ENCODE data around the gene NLRC5.

NLRC5 gene

GRCh38 chr16:57007050-57007449 is 17.7 kb downstream of the NLRC5 start:
- Histone ChIP-seq H3K4me3 (no peak overlapping the region), H3K27me3 (ENCODE audit: low read depth) (no peaks in the 10 kb centered on the region), H3K36me3 (replicated peaks) (no peaks in the 10 kb centered on the region), H3K9me3 (no peaks in the 10 kb centered on the region), H3K4me1 (peaks cover 4% of the 10 kb centered on the region; the same call in 1 of the 2 replicates)
- in situ Hi-C loops (cut with MboI; ENCODE audit: low sequenced_read_pairs) = no loop called here
- no peak for DNase-seq (ENCODE audit: low spot score in 2 of 2)

DNA sequence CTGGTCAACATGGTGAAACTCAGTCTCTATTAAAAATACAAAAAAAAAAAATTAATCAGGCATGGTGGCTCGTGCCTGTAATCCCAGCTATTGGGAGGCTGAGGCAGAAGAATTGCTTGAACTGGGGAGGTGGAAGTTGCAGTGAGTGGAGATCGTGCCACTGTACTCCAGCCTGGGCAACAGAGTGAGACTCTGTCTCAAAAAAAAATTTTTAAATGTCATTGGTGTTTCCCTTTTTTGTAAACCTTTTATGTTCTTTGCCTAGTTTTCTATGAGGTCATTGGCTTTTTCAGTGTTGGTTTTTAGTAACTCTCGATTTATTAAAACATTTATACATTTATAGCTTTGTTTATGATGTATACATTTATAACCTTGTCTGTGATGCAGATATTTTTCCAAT is 18.2 kb downstream of the NLRC5 start:
- no peak overlapping the region for H3K4me3 ChIP-seq
- no peaks in the 10 kb centered on the region for H3K9me3 ChIP-seq
- H3K36me3 ChIP-seq (replicated peaks) = no peaks in the 10 kb centered on the region
- H3K4me1 ChIP-seq = peaks cover 4% of the 10 kb centered on the region; the same call in 1 of the 2 replicates
- in situ Hi-C loops (cut with MboI; ENCODE audit: low sequenced_read_pairs) = no loop called here
- DNase-seq (ENCODE audit: low spot score in 2 of 2) = no peak
- H3K27me3 ChIP-seq (ENCODE audit: low read depth) = no peaks in the 10 kb centered on the region

GRCh38 chr16:57008440-57008839 is 19.1 kb downstream of the NLRC5 start:
- Histone ChIP-seq H3K36me3 (replicated peaks) (no peaks in the 10 kb centered on the region), H3K4me1 (peaks cover 4% of the 10 kb centered on the region; the same call in 1 of the 2 replicates), H3K9me3 (no peaks in the 10 kb centered on the region), H3K4me3 (no peak overlapping the region), H3K27me3 (ENCODE audit: low read depth) (no peaks in the 10 kb centered on the region)
- no peak for DNase-seq (ENCODE audit: low spot score in 2 of 2)
- in situ Hi-C loops (cut with MboI; ENCODE audit: low sequenced_read_pairs) = no loop called here

DNA sequence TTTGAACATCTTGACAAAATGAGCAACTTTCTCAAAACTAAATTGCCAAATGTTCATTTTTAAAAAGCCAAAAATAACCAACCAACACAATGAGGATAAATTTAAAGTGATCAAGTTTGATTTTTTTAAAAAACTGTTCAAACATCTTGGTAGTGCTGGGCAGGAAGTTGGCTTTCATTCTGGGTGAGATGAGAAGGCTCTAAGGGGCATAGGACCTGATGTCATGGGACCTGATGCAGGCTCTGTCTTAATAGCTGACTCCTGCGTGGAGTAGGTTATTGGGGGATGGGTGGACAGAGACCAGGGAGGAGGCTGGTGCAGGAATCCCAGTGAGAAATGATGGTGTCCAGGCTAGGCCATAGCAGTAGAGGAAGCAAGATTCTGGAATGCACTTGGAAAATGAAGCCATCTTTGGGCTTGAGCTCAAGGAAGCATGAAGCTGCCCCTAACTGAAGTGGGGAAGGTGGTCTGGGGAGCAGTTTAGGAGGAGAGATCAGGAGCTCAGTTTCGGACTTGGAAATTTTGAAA is 20.4 kb downstream of the NLRC5 start:
- Histone ChIP-seq H3K9me3 (no peaks in the 10 kb centered on the region), H3K4me1 (peaks cover 4% of the 10 kb centered on the region; the same call in 1 of the 2 replicates), H3K4me3 (no peak overlapping the region), H3K36me3 (replicated peaks) (no peaks in the 10 kb centered on the region), H3K27me3 (ENCODE audit: low read depth) (no peaks in the 10 kb centered on the region)
- in situ Hi-C loops (cut with MboI; ENCODE audit: low sequenced_read_pairs) = no loop called here
- DNase-seq (ENCODE audit: low spot score in 2 of 2) = no peak

DNA sequence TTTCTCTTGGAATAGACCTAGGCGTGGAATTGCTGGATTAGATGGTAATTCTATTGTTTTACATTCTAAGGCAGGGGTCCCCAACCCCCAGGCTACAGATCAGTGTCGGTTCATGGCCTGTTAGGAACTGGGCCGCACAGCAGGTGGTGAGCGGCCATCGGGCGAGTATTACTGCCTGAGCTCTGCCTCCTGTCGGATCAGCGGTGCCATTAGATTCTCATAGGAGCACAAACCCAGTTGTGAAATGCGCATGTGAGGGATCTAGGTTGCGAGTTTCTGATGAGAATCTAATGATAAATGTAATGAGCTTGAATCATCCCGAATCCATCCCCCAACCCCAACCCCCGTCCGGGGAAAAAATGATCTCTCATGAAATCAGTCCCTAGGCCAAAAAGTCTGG is 23.0 kb downstream of the NLRC5 start:
- no peak for DNase-seq (ENCODE audit: low spot score in 2 of 2)
- in situ Hi-C loops (cut with MboI; ENCODE audit: low sequenced_read_pairs) = no loop called here
- H3K36me3 ChIP-seq (replicated peaks) = no peaks in the 10 kb centered on the region
- no peak overlapping the region for H3K4me3 ChIP-seq
- no peaks in the 10 kb centered on the region for H3K9me3 ChIP-seq
- H3K27me3 ChIP-seq (ENCODE audit: low read depth) = no peaks in the 10 kb centered on the region
- no peaks in the 10 kb centered on the region for H3K4me1 ChIP-seq

DNA sequence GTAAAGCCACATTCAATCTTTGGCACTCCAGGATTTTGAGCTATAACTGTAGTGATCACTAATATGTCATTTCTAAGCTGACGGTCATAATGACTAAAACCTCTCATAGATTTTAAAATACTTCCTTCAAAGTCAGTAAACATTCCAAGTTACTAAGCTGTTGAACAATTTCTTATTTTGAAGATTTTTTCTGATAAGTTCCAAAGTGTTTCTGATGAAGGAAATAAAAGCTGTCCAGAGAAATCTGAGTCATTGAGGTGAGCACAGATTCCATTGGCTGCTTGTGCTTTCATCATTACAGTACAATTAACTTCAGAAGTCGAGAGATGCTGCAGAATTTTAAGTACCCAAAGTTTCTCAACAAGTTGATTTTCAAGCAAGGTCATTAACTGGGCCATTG is 23.9 kb downstream of the NLRC5 start:
- Histone ChIP-seq H3K9me3 (no peaks in the 10 kb centered on the region), H3K4me1 (no peaks in the 10 kb centered on the region), H3K27me3 (ENCODE audit: low read depth) (no peaks in the 10 kb centered on the region), H3K4me3 (no peak overlapping the region), H3K36me3 (replicated peaks) (no peaks in the 10 kb centered on the region)
- DNase-seq (ENCODE audit: low spot score in 2 of 2) = no peak
- in situ Hi-C loops (cut with MboI; ENCODE audit: low sequenced_read_pairs) = no loop called here

- no peak for DNase-seq (ENCODE audit: low spot score in 2 of 2)
Measured at GRCh38 chr16:57013902-57014301, 24.5 kb downstream of the NLRC5 start.

GRCh38 chr16:57016301-57016700 is 26.9 kb downstream of the NLRC5 start:
- Histone ChIP-seq H3K9me3 (no peaks in the 10 kb centered on the region), H3K36me3 (replicated peaks) (no peaks in the 10 kb centered on the region), H3K4me1 (no peaks in the 10 kb centered on the region), H3K27me3 (ENCODE audit: low read depth) (no peaks in the 10 kb centered on the region), H3K4me3 (no peak overlapping the region)
- in situ Hi-C loops (cut with MboI; ENCODE audit: low sequenced_read_pairs) = no loop called here
- DNase-seq (ENCODE audit: low spot score in 2 of 2) = no peak

More at GRCh38 chr16:57013902-57014301, 24.5 kb downstream of the NLRC5 start:
- no peaks in the 10 kb centered on the region for H3K9me3 ChIP-seq
- H3K27me3 ChIP-seq (ENCODE audit: low read depth) = no peaks in the 10 kb centered on the region
- H3K36me3 ChIP-seq (replicated peaks) = no peaks in the 10 kb centered on the region
- H3K4me3 ChIP-seq = no peak overlapping the region
- no peaks in the 10 kb centered on the region for H3K4me1 ChIP-seq
- in situ Hi-C loops (cut with MboI; ENCODE audit: low sequenced_read_pairs) = no loop called here

DNA sequence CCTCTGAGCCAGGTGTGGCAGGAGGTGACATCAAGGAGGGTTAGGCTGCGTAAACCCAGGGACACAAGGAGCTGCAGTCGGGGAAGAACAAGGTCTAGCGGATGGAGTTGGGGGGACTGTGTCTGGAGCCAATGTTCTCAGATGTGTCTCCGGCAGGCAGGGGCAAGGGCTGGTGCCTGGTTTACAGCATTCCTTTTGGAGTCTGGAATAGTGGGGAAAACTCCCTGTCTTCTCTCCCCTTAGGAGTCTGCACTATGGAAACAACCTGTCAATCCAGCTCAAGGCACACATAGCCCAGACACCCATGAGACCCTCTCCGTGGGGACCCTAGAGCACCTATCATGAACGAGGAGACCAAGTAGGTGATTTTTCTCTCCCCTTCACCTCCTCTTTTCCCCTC is 27.5 kb downstream of the NLRC5 start:
- Histone ChIP-seq H3K4me1 (no peaks in the 10 kb centered on the region), H3K4me3 (no peak overlapping the region), H3K9me3 (no peaks in the 10 kb centered on the region), H3K36me3 (replicated peaks) (no peaks in the 10 kb centered on the region), H3K27me3 (ENCODE audit: low read depth) (no peaks in the 10 kb centered on the region)
- in situ Hi-C loops (cut with MboI; ENCODE audit: low sequenced_read_pairs) = no loop called here
- no peak for DNase-seq (ENCODE audit: low spot score in 2 of 2)

- no peak for DNase-seq (ENCODE audit: low spot score in 2 of 2)
- H3K9me3 ChIP-seq = no peaks in the 10 kb centered on the region
- H3K36me3 ChIP-seq (replicated peaks) = no peaks in the 10 kb centered on the region
- in situ Hi-C loops (cut with MboI; ENCODE audit: low sequenced_read_pairs) = no loop called here
- H3K27me3 ChIP-seq (ENCODE audit: low read depth) = no peaks in the 10 kb centered on the region
- H3K4me1 ChIP-seq = no peaks in the 10 kb centered on the region
- H3K4me3 ChIP-seq = no peak overlapping the region
Measured at GRCh38 chr16:57017251-57017650, 27.9 kb downstream of the NLRC5 start.

GRCh38 chr16:57019746-57020145 is 30.4 kb downstream of the NLRC5 start:
- in situ Hi-C loops (cut with MboI; ENCODE audit: low sequenced_read_pairs) = no loop called here
- Histone ChIP-seq H3K9me3 (no peaks in the 10 kb centered on the region), H3K4me1 (no peaks in the 10 kb centered on the region), H3K27me3 (ENCODE audit: low read depth) (no peaks in the 10 kb centered on the region), H3K36me3 (replicated peaks) (no peaks in the 10 kb centered on the region), H3K4me3 (no peak overlapping the region)
- no peak for DNase-seq (ENCODE audit: low spot score in 2 of 2)

DNA sequence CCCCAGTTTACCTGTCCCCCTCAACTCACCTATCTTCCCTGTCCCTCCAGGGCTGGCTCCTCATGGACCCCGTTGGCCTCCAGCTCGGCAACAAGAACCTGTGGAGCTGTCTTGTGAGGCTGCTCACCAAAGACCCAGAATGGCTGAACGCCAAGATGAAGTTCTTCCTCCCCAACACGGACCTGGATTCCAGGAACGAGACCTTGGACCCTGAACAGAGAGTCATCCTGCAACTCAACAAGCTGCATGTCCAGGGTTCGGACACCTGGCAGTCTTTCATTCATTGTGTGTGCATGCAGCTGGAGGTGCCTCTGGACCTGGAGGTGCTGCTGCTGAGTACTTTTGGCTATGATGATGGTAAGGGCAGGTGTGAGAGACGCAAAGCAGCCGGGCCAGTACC is 31.3 kb downstream of the NLRC5 start:
- in situ Hi-C loops (cut with MboI; ENCODE audit: low sequenced_read_pairs) = no loop called here
- no peak overlapping the region for H3K4me3 ChIP-seq
- no peaks in the 10 kb centered on the region for H3K4me1 ChIP-seq
- H3K36me3 ChIP-seq (replicated peaks) = no peaks in the 10 kb centered on the region
- no peaks in the 10 kb centered on the region for H3K9me3 ChIP-seq
- no peak for DNase-seq (ENCODE audit: low spot score in 2 of 2)
- H3K27me3 ChIP-seq (ENCODE audit: low read depth) = no peaks in the 10 kb centered on the region

DNA sequence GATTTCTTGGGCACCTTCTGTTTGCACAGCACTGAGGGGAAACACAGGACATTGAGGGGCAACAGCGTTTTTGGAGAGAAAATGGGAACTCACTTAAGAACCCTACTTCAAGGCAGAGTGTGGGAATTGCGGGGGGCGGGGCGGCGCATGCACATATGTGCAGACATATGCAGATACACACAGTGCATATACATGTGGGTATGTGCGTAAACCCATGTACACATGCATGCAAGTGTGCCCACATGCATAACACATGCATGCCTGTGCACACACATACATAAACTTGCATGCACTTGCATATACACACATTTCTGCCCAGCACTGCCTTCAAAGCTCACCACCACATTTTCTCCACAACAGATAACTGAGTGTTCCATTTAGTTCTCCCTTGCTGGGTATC is 32.4 kb downstream of the NLRC5 start:
- Histone ChIP-seq H3K27me3 (ENCODE audit: low read depth) (no peaks in the 10 kb centered on the region), H3K9me3 (no peaks in the 10 kb centered on the region), H3K4me1 (no peaks in the 10 kb centered on the region), H3K4me3 (no peak overlapping the region), H3K36me3 (replicated peaks) (no peaks in the 10 kb centered on the region)
- in situ Hi-C loops (cut with MboI; ENCODE audit: low sequenced_read_pairs) = no loop called here
- DNase-seq (ENCODE audit: low spot score in 2 of 2) = no peak

DNA sequence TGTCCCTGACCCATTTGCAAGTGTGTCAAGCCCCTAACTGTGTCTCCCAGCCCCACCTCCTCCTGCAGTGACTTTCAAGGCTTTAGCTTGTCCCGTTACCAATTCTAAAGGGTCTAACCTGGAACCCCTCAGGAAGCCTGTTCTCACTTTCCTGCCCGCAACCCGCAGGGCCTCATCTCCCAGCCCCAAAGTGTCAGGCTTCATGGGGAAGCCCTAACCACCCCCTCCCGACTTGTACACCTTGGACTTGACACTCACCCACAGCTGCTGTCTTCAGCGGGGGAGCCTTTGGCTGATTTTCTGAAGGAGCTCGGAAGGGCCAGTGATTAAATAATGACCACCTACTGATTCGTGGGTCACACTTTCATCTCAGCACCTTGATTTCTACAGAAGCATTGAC is 33.1 kb downstream of the NLRC5 start:
- Histone ChIP-seq H3K4me3 (no peak overlapping the region), H3K27me3 (ENCODE audit: low read depth) (no peaks in the 10 kb centered on the region), H3K36me3 (replicated peaks) (no peaks in the 10 kb centered on the region), H3K9me3 (no peaks in the 10 kb centered on the region), H3K4me1 (no peaks in the 10 kb centered on the region)
- in situ Hi-C loops (cut with MboI; ENCODE audit: low sequenced_read_pairs) = no loop called here
- no peak for DNase-seq (ENCODE audit: low spot score in 2 of 2)

- Histone ChIP-seq H3K36me3 (replicated peaks) (no peaks in the 10 kb centered on the region), H3K9me3 (no peaks in the 10 kb centered on the region), H3K27me3 (ENCODE audit: low read depth) (no peaks in the 10 kb centered on the region), H3K4me3 (no peak overlapping the region), H3K4me1 (no peaks in the 10 kb centered on the region)
- no peak for DNase-seq (ENCODE audit: low spot score in 2 of 2)
- in situ Hi-C loops (cut with MboI; ENCODE audit: low sequenced_read_pairs) = no loop called here
Measured at GRCh38 chr16:57023541-57024249, 34.3 kb downstream of the NLRC5 start.
